22Rv1 (cell line): ENCODE data around the gene MAN1C1.

Experiments used
- ZFX ChIP-seq: fragments of 450-650 bp; IDR thresholded peaks from 2 replicates; pipeline ENCODE4 v1.6.1; 2017; ENCODE audit warnings: antibody characterized with exemption, borderline replicate concordance
- TF ChIP-seq, protein P1 (sequence below): fragments of 450-650 bp; IDR thresholded peaks from 2 replicates; pipeline ENCODE4 v1.5.1; 2017; ENCODE audit warnings: mild to moderate bottlenecking

DNA sequence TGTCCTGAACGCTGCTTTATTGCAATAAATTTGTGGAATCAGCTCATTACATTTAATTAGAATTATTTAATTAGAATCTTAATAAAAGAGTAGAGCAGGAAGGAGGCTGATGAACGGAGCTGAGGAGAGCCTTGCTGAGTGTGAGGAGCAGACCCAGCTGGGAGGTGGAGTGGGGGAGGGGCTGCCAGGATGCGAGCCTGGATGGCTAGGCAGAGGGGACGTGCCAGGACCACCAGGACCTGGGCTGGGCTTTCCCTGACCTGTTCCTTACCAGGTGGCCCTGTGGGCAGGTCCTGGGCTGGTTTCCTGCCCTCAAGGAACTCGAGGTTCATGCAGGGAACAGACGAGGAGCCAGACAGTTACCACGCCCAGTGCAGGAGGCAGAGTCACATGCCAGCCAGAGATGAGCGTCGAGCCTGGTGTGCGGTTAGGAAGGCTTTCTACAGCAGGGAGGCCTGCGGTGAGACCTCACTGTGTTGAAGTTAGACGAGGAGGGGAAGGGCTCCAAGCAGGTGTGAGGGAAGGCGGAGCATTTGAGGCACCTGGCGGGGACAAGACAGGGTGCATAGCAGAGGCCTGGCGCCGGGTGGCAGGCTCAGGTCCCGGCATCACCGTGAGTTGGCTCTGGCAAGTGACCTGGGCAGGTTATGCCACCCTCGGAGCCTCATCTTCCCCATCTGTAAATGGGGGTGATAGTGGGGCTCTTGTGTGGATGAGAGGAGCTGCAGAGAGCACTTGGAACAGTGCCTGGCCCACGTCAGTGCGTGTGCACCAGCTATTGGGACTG lies 39.3 kb upstream of the MAN1C1 start:
- TF ChIP-seq, protein P1, sequence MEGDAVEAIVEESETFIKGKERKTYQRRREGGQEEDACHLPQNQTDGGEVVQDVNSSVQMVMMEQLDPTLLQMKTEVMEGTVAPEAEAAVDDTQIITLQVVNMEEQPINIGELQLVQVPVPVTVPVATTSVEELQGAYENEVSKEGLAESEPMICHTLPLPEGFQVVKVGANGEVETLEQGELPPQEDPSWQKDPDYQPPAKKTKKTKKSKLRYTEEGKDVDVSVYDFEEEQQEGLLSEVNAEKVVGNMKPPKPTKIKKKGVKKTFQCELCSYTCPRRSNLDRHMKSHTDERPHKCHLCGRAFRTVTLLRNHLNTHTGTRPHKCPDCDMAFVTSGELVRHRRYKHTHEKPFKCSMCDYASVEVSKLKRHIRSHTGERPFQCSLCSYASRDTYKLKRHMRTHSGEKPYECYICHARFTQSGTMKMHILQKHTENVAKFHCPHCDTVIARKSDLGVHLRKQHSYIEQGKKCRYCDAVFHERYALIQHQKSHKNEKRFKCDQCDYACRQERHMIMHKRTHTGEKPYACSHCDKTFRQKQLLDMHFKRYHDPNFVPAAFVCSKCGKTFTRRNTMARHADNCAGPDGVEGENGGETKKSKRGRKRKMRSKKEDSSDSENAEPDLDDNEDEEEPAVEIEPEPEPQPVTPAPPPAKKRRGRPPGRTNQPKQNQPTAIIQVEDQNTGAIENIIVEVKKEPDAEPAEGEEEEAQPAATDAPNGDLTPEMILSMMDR: no peak
- TF ChIP-seq ZFX: no peak
